Transverse colon (tissue), 4 donors: ENCODE measurements around the gene PKN1. TPM values are rescaled to one million over a fixed set of nuclear protein-coding genes. Genes with fewer than 3 reads are reported as not detected.

ENCODE experiments used
- DNase-seq: peaks from one replicate; pipeline ENCODE4 v3.0.0-alpha.2; 2019
- H3K27ac ChIP-seq, 4 donors: fragments of 200-600 bp; sonication (generic); 2 replicates each; pipeline ENCODE4 v1.5.1; 2016 to 2018; ENCODE audit warnings: inconsistent platforms in 4 of 4
- H3K27me3 ChIP-seq: fragments of 200-600 bp; sonication (generic); 2 replicates; pipeline ENCODE4 v1.5.1; 2017; ENCODE audit warnings: inconsistent platforms
- H3K36me3 ChIP-seq, 4 donors: fragments of 200-600 bp; sonication (generic); 2 replicates each; pipeline ENCODE4 v1.5.1; 2017 to 2019; ENCODE audit warnings: inconsistent platforms in 4 of 4
- H3K4me1 ChIP-seq, 4 donors: fragments of 200-600 bp; sonication (generic); 2 replicates each; pipeline ENCODE4 v1.5.1; 2017 to 2020; ENCODE audit warnings: inconsistent platforms in 4 of 4
- H3K4me3 ChIP-seq, 4 donors: fragments of 200-600 bp; sonication (generic); 1 replicate in 1 of 4; 2 replicates in 3 of 4; pipeline versions ENCODE4 v1.5.1 to v1.6.1; 2017 to 2019; ENCODE audit warnings: inconsistent platforms in 4 of 4
- H3K9me3 ChIP-seq, 2 donors: fragments of 200-600 bp; sonication (generic); 2 replicates each; pipeline ENCODE4 v1.5.1; 2017 to 2019; ENCODE audit warnings: inconsistent platforms in 2 of 2
- EP300 ChIP-seq: sonication (generic); formaldehyde crosslinking; IDR thresholded peaks from one replicate; pipeline ENCODE4 v1.6.1; 2017; ENCODE audit warnings: antibody characterized with exemption, low read depth
- POLR2A ChIP-seq: fragments of 450-650 bp; IDR thresholded peaks from one replicate; pipeline ENCODE4 v1.6.1; 2016; ENCODE audit warnings: antibody characterized with exemption, mild to moderate bottlenecking, moderate library complexity
- POLR2AphosphoS5 ChIP-seq, 3 donors: sonication (generic); formaldehyde crosslinking; IDR thresholded peaks; one replicate each; pipeline ENCODE4 v1.6.1; 2016; ENCODE audit warnings: antibody characterized with exemption in 3 of 3
- WGBS, 2 donors: methylation state at CpG; one replicate each; pipeline ENCODE4 v1.1.5; 2018; ENCODE audit warnings: low coverage in 1 of 2; 5-methylcytosine and 5-hydroxymethylcytosine counted together
- in situ Hi-C, 4 donors: fragments of 200-750 bp; cut with MboI; loops; one replicate each; pipeline versions ENCODE4 v1.15.0 to v1.15.1; 2017; ENCODE audit warnings: low sequenced_read_pairs in 3 of 4, low pct_ligation_motif_present in 1 of 4, low pct_unique_long_range_greater_than_20kb in 1 of 4
- intact Hi-C: fragments of 100-400 bp; cut with DNase I; formaldehyde crosslinking; loops from one replicate; pipeline ENCODE4 v1.15.1; 2023; ENCODE audit warnings: low total_unique reads
- total RNA-seq, 4 donors: library from RNA; depleted of rRNA; stranded (reverse); fragments of >200 nt; gene quantifications; one replicate each; pipeline ENCODE4 v1.1.0, GENCODE V29; 2016
- TF ChIP-seq, protein P1 (sequence below), 5 experiments: fragments of 200-600 bp in 3 of 5; fragments of 450-650 bp in 2 of 5; sonication (generic) in 3 of 5; IDR thresholded peaks; 1 replicate in 2 of 5; 2 replicates in 3 of 5; pipeline ENCODE4 v1.5.1; 2016 to 2017; ENCODE audit warnings: antibody characterized with exemption in 5 of 5, inconsistent platforms in 3 of 5, mild to moderate bottlenecking in 2 of 5, moderate library complexity in 1 of 5

PKN1 gene
- total RNA-seq, 4 donors from 2014 or later = 29.1 to 129 (median 55.0) TPM

DNA sequence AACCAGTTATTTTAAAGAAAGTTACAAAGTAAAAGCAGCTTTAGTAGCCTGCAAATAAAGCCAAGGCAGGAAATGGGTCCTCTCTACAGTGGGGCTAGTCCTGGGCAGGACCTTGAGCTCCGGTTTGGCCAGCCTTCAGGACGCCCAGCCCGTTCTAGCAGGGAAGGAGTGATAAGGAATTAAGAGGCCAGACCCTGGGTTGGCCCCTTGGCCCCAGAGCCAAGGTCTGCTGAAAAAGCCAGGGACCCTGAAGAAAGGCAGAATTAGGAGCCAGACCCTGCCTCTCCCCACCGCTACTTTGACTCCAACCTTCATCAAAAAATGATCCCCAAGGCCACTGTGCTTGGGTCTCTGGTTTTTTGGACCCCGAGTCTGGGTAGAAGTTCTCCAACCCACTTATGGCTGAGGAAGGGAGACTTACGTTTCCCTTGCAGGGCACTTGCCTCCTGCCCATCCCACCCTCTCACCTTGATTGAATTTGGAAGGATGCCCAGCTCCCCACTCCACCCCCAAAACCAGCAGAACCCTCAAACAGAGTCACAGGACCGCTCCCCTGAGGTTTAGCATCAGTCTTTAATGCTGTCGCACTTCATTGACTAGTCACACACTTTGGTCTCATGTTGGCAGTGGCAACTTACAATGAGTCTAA is 81.2 kb downstream of the PKN1 start:
- intact Hi-C loops (loop anchor here (10.0 kb wide), 1 partner anchor 1360 kb away; the partner anchor contains the start of genes IER2 and STX10), in situ Hi-C loops (no loop called here)
- Histone ChIP-seq H3K36me3 (peaks cover 0 to 25% (median 13%) of the 10 kb centered on the region in 4 donors), H3K9me3 (no peaks in the 10 kb centered on the region), H3K27me3 (no peaks in the 10 kb centered on the region), H3K4me3 (no peak overlapping the region), H3K4me1 (peaks cover 24 to 57% (median 38%) of the 10 kb centered on the region in 4 donors), H3K27ac (no peak overlapping the region)
- TF ChIP-seq POLR2A (no peak), POLR2AphosphoS5 (IDR thresholded peaks at IDR 0.05) (no peak), EP300 (no peak)
- TF ChIP-seq, protein P1, sequence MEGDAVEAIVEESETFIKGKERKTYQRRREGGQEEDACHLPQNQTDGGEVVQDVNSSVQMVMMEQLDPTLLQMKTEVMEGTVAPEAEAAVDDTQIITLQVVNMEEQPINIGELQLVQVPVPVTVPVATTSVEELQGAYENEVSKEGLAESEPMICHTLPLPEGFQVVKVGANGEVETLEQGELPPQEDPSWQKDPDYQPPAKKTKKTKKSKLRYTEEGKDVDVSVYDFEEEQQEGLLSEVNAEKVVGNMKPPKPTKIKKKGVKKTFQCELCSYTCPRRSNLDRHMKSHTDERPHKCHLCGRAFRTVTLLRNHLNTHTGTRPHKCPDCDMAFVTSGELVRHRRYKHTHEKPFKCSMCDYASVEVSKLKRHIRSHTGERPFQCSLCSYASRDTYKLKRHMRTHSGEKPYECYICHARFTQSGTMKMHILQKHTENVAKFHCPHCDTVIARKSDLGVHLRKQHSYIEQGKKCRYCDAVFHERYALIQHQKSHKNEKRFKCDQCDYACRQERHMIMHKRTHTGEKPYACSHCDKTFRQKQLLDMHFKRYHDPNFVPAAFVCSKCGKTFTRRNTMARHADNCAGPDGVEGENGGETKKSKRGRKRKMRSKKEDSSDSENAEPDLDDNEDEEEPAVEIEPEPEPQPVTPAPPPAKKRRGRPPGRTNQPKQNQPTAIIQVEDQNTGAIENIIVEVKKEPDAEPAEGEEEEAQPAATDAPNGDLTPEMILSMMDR (IDR thresholded peaks at IDR 0.05) = no peak
- 78 to 90% methylated on average over 4 to 8 of the region's 8 CpGs for WGBS, 2 donors
- DNase-seq = no peak

DNA sequence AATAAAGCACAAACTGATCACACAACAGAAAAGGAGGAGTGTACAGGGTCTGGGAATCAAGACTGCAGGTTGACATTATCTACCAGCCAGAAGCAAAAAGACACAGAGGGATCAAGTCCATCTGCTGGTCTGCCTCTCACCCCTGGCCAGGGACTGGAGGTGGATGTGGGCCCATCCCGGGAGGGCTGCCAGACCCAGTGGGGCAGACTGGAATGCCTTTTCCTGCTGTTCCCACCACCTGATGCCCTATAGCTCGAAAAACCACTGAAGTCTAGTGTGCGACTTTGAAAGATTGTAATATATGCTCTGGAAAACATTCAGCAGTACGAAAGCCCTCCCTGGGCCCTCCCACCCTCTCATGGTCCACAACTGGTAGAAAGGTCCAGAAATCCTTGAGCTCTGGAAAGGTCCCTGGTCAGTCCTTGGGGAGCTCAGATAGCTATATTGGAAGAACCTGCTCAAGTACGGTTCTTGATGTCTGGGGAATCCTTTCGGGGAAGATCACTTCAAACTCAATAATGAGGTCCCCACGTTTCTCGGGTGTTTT is 82.5 kb downstream of the PKN1 start:
- Histone ChIP-seq H3K27ac (peak overlapping the region; percentile 98 to 100 (median 100)), H3K9me3 (no peaks in the 10 kb centered on the region), H3K27me3 (no peaks in the 10 kb centered on the region), H3K4me1 (peaks cover 24 to 55% (median 40%) of the 10 kb centered on the region in 4 donors), H3K4me3 (peak overlapping the region in 1 of 4 donors; percentile 88), H3K36me3 (peaks cover 0 to 25% (median 13%) of the 10 kb centered on the region in 4 donors)
- intact Hi-C loops (loop anchor here (10.0 kb wide), 1 partner anchor 1361 kb away; the partner anchor contains the start of genes IER2 and STX10), in situ Hi-C loops (no loop called here)
- WGBS, 2 donors = 71 to 86% methylated on average over 1 to 8 of the region's 8 CpGs
- TF ChIP-seq POLR2AphosphoS5 (IDR thresholded peaks at IDR 0.05) = no peak
- no peak for TF ChIP-seq EP300
- TF ChIP-seq, protein P1 (IDR thresholded peaks at IDR 0.05) = no peak
- no peak for TF ChIP-seq POLR2A
- no peak for DNase-seq

DNA sequence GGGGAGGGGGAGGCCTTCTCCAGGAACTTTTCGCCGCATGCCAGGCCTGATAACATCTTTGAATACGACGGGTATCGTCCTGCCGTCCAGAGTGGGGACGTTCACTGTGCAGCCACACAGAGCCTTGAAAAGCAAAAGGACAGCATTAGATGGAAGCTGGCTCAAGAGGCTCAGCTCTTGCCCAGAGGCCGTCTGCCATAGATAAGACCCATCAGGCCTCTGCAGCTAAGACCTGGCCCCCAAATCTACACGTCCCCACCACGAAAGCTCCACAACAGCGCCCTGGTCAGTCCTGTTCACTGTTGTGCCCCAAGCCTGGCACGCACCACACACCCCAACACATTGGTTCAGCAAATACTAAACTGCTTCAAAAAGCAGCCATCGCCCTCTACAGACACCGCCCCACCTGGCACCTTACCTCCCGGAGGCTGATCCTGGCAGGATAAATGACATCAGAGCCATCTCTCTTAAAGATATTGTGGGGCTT is 83.0 kb downstream of the PKN1 start:
- 33 to 59% methylated on average over 3 to 15 of the region's 15 CpGs for WGBS, 2 donors
- H3K9me3 ChIP-seq = no peaks in the 10 kb centered on the region
- H3K4me1 ChIP-seq = peaks cover 24 to 51% (median 34%) of the 10 kb centered on the region in 4 donors
- peak; percentile 63 for DNase-seq
- in situ Hi-C loops (no loop called here), intact Hi-C loops (loop anchor here (10.0 kb wide), 1 partner anchor 1361 kb away; the partner anchor contains the start of genes IER2 and STX10)
- no peaks in the 10 kb centered on the region for H3K27me3 ChIP-seq
- peaks cover 0 to 25% (median 13%) of the 10 kb centered on the region in 4 donors for H3K36me3 ChIP-seq
- TF ChIP-seq, protein P1 (IDR thresholded peaks at IDR 0.05) = peak in 2 of 5 experiments; percentile 3 to 33
- no peak for TF ChIP-seq EP300
- peak overlapping the region in 3 of 4 donors; percentile 88 to 99 (median 99) for H3K4me3 ChIP-seq
- peak overlapping the region; percentile 98 to 100 (median 100) for H3K27ac ChIP-seq

DNA sequence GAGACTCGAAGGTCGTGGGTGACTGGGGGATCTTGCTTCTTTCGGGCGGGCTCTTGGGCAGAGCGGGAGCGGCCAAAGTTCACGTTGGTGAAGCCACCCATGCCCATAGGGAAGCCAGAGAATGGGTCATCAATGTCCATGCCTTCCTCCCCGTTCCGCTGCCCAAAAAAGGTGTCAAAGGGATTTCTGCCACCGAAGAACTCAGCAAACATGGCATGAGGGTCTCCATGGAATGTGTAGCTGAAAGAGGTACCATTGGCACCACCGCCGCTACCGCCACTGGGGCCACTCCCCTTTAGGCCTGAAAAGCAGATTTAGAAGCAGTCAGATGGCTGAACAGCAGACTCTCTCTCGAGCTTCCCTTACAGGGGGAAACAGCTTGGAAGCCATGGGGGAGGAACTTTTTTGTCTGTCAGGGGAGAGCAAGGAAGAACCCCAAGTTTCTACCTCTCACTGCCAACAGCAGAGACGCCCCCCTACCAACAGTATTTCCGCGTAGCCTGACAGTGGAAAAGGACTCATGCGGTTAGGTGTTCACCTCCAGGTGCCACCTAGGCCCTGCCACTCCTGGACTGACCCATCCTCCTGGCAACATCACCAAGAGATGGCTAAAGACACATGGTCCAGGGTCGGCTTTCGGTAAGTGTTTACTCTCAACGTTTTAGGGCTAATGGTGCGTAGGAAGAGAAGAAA is 83.8 kb downstream of the PKN1 start:
- H3K36me3 ChIP-seq = peaks cover 0 to 25% (median 13%) of the 10 kb centered on the region in 4 donors
- peak; percentile 29 for DNase-seq
- in situ Hi-C loops (no loop called here), intact Hi-C loops (loop anchor here (10.0 kb wide), 1 partner anchor 1362 kb away; the partner anchor contains the start of genes IER2 and STX10)
- 8 to 10% methylated on average over 5 to 22 of the region's 22 CpGs for WGBS, 2 donors
- H3K27ac ChIP-seq = peak overlapping the region; percentile 98 to 100 (median 100)
- peaks cover 24 to 54% (median 36%) of the 10 kb centered on the region in 4 donors for H3K4me1 ChIP-seq
- H3K9me3 ChIP-seq = no peaks in the 10 kb centered on the region
- no peaks in the 10 kb centered on the region for H3K27me3 ChIP-seq
- peak overlapping the region; percentile 64 to 99 (median 94) for H3K4me3 ChIP-seq
- TF ChIP-seq EP300 = no peak
- TF ChIP-seq, protein P1 (IDR thresholded peaks at IDR 0.05) = no peak
- TF ChIP-seq POLR2AphosphoS5 (IDR thresholded peaks at IDR 0.05) = no peak
- TF ChIP-seq POLR2A = no peak
